SIG-M5 treated with dmso at 0.1 percent for 504 hours (cell line): Measurements from ENCODE around the gene NOX5.
A peak's percentile ranks its signal among the peaks of the same experiment; 100 is the strongest.

Experiments
- DNase-seq: peaks from one replicate; lab custom pipeline; 2025; ENCODE audit not compliant: unreplicated experiment; lab: John Stamatoyannopoulos, UW

Gene NOX5

DNA sequence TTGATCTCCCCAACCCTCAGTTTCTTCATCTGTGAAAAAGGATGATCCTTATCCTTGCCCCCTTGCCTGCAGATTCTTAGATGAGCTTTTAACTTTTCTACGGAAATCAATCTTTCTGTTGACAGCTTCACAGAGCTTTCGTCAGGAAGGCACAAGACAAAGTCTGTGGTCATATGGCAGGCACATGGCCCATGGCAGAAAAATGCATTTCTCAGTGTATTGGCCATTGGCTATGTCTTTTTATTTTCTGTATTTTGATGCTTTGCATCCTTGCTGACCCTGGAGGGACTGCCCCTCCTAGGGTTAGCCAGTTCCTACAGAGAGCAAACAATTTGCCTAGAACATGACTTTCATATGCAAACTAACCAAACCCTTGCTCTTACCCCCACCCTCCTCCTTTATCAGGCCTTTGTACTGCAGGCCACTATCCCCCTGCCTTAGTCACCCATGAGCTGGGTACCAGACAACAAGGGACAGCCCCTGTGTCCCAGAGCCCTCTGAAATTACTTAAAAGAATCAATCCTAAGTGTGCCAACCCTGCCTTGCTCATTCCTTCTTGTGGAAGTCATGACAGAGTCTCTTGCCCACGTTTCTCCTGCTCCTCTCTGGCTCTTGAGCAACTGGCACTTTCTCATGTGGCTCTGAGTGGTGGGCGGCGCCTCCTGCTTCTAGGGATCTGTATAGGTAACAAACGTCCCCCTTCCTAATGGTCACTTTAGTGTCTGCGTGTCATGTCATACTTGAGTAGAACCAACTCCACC lies 24.1 kb upstream of the NOX5 start:
- no peak for DNase-seq

DNA sequence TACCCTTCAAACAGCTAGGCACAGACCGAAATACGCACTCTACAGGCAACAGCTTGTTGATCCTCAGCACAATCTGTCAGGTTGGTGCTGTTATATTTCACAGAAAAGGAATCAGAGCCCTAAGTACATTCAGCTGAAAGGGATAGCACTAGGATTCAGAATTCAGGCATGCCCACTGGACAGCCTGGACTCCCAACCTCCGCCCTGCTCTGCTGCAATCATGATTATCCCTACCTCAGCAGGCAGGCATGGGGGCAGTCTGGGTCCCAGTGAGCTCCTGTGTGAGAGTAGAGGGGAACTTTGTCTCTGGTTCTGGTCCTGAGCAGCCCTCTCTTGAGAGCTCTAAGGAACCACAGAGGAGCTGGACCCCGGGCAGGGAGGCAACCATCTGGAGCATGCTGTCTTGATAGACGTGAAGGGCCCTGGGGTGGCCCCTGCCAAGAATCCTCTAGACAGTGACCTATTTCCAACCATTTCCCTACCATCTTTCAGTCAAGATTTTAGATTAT lies 23.4 kb upstream of the NOX5 start:
- no peak for DNase-seq

- no peak for DNase-seq
Observed at GRCh38 chr15:68991723-68992122, 22.8 kb upstream of the NOX5 start.

DNA sequence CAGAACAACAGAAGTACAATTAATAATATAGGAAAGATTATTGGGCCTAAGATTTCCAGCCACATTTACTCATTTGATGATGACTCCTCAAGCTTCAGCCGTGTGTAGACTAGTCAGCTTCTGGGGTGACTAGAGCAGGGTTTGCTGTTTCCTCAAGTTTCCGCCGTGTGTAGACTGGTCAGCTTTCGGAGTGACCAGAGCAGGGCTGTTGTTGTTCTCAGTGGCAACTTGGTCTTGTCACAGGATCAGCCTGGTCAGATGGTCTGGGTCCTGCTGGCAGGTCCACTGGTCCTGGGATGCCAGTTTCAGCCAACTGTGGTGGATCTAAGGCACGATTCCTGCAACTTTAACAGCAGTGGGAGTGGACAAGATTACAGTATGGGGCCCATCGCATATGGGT lies 21.8 kb upstream of the NOX5 start:
- DNase-seq, result no peak

DNA sequence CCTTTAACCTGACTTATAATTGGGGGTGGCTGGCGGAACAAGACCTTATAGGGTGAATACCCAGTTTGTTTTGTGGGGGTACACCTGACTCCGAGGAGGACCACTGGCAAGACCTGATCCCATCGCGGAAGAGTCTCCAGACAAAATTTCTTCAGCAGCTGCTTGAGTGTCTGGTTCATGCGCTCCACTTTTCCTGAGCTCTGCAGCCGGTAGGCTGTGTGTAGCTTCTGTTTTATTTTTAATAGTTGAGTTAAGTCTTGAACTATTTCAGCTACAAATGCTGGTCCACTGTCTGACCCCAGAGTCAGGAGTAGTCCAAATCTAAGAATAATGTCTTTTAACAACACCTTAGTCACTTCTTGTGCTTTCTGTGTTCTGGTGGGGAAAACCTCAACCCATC lies 21.2 kb upstream of the NOX5 start:
- no peak for DNase-seq

- DNase-seq, result no peak
Observed at GRCh38 chr15:68994149-68994548, 20.3 kb upstream of the NOX5 start.

DNA sequence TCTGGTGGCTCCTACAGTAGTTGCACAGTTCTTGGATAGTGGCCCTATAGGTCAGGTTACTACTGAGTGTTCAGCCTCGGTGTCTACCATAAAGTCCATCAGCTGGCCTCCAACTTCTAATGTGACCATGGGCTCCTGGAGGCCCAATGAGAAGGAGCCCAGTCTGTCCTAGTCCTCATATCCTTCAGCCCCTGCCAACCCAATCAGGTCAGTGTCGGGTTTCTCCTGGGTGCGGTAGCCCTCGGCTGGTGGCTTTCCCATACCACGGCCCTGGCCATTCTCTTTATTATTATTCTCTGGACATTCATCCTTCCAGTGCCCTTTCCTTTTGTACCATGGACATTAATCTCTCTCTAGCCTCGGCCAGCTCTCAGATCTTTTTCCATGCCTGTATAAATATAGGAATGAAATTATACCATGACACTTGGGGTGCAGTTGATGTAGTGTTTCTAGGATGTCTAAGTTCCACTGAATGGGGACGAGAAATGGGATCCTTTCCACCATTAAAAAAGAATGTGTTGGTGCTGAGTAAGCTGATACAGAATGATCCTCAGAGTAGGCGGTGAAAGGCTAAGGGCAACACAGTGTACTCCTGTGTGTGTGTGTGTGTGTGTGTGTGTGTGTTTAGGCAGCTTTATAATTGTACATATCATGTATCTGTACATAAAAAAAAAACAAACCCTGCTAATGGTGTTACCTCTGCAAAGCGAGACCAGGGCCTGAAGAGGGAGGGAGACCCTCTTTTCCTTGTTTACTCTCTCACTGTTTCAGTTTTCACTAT lies 19.3 kb upstream of the NOX5 start:
- no peak for DNase-seq

- no peak for DNase-seq
Observed at GRCh38 chr15:68997050-68997449, 17.4 kb upstream of the NOX5 start.

DNA sequence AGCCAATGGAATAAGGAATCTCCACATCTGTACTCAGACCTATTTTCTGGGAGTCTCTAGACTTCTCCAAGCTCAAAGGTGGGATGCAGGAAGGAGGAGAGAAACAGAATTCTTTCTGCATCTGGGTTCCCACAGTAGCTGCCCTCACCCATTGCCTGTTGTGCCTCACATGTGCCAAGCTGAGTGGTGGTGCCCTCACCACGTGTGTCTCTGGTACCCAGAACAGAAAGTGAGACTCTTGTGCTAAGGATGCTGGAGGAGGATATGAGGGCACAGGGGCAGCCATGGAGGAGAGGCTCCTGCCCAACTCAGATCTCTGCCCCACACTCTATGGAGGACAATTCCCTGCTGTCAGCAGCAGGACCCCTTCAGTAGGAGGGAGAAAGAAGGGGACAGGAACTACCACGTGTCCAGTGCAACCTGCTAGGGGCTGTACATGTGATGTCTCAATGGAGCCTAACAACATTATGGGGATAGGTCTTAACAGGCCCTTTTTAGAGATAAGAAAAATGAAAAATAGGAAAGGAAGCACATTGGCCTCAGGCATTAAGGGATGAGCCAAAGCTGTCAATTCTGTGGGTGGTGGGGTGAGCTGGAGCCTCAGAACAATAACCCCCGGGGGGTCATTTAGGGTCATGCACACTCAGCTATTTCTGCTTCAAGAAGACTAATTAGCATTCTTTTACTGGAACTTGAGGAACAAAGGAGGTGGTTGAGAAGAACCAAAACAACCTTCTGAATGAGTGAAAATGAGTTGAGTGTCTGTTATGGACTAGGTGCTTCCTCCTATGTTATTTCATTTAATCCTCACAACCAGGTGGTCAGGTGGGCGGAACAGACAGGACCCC lies 16.3 kb upstream of the NOX5 start:
- no peak for DNase-seq

DNA sequence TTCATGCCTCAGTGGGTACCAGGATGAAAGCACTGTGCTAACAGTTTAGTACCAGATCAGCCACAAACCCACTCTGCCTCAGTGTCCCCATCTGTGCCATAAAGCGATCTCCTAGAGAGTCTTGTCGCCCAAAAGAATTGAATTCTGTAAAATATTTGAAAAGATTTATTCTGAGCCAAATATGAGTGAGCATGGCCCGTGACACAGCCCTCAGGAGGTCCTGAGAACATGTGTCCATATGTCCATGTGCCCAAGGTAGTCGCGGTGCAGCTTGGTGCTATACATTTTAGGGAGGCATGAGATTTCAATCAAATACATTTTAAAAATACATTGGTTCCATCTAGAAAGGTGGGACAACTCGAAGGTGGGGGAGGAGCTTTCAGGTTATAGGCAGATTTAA lies 15.4 kb upstream of the NOX5 start:
- no peak for DNase-seq

GRCh38 chr15:69000091-69000490 lies 14.4 kb upstream of the NOX5 start:
- DNase-seq, result no peak

GRCh38 chr15:69000725-69001503 lies 13.6 kb upstream of the NOX5 start:
- DNase-seq, result no peak

GRCh38 chr15:69002783-69003182 lies 11.7 kb upstream of the NOX5 start:
- DNase-seq, result no peak

- no peak for DNase-seq
Observed at GRCh38 chr15:69004011-69004410, 10.5 kb upstream of the NOX5 start.

DNA sequence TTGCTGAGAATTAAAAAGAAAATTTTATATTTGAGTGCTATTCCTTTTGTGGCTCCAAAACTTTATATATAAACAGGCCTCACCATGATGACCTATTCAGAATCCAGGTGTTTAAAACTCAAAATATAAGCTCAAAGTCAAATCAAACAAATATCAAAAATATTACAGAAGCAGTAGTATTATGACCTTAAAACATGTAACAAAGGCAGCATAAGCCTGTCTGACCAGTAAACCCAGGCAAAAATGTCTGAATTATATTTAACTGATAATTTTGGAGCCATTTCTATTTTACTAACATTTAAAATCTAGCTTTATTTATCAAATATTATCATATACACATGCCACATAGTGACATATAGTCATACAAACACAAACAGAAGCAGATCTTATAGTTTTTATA lies 6.4 kb upstream of the NOX5 start:
- DNase-seq, result no peak

DNA sequence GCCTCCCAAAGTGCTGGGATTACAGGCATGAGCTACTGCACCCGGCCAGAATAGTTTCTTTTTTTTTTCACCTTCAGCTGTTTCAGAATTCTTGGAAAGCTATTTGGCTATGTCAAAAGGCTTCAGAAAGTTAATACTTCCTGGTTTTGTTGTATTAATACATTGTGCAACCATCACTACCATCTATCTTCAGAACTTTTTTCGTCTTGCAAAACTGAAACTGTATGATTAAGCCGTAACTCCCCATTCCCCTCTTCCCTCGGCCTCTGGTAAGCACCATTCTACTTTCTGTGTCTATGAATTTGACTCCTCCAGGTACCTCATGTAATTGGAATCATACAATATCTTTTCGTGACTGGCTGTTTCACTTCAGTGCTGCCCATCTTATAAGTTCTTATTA lies 5.2 kb upstream of the NOX5 start:
- peak; percentile 80 for DNase-seq

DNA sequence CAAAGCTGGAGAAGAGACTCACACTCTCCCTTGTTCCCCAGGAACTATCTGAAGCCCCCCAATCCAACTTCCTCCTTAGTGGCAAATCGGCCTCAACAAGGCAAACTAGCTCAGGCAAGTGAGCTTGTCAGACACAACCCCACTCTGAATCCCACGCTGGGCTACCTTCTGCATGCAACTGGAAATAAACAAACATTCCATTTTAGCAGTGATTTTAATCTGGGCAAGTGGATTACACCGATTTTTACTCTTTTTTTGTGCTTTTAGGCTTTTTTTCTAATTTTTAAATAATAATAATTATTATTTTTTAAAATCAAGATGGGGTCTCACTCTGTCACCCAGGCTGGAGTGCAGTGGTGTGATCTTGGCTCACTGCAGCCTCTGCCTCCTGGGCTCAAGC lies 2.9 kb upstream of the NOX5 start:
- DNase-seq, result no peak

DNA sequence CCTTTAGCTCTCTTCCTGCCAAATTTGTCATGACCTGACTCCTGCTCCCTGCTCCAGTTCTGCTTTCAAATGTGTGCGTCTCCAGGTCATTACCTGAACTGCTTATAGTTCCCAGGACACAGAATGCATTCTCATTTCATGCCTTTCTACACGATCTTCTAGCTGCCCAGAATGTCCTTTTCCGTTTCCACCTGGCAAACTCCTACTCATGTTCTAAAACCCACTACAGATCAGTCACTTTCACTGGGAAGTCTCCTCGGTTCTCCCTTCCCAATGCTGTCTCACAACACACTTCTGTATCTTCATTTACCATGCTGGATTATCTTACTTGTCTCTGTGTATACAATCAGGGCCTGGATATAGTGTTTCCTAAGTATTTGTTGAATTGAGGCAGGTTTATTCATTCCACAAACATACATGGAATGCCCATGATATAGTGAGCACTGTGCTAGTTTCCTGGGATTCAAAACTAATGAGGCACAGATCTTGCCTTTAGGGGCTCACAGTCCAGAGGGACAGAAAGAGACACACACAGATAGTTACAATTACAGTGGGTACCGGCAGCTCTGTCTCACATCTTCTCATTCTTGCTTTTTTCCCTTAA lies 1.6 kb upstream of the NOX5 start:
- DNase-seq, result no peak

DNA sequence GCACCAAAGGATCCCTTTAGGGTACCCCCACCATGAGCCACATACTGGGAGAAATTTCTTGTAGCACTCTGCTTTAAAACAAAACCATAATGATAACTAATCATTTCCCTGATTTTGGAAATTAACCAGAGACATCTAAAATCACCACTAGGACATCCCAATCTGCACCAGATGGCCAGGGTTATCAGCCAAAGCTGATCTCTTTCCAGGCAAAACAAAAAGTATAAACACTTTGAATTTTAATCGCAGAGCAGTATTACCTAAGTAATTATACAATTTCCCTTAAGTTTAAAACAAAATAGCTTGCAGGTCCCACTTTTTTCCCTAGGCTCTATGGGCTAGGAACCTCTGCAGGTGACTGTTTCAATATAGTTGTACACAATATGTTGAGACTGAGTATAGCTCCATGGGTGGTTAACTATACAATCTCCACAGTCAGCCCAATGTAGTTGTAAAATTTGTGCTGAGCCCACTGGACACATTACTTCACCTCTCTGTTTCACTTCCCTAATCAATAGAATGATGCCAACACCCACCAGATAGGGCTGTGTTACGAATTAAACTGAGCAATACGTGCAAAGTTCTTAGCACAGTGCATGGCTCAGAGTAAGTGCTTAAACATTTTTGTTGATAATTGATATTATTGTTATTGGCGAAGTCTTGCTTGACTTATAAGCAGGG lies 629 bp upstream of the NOX5 start:
- peak; percentile 29 for DNase-seq

- no peak for DNase-seq
Observed at GRCh38 chr15:69015591-69015990, 1.1 kb downstream of the NOX5 start.
